ENCODE data around the gene PYGB.

PYGB gene

DNA sequence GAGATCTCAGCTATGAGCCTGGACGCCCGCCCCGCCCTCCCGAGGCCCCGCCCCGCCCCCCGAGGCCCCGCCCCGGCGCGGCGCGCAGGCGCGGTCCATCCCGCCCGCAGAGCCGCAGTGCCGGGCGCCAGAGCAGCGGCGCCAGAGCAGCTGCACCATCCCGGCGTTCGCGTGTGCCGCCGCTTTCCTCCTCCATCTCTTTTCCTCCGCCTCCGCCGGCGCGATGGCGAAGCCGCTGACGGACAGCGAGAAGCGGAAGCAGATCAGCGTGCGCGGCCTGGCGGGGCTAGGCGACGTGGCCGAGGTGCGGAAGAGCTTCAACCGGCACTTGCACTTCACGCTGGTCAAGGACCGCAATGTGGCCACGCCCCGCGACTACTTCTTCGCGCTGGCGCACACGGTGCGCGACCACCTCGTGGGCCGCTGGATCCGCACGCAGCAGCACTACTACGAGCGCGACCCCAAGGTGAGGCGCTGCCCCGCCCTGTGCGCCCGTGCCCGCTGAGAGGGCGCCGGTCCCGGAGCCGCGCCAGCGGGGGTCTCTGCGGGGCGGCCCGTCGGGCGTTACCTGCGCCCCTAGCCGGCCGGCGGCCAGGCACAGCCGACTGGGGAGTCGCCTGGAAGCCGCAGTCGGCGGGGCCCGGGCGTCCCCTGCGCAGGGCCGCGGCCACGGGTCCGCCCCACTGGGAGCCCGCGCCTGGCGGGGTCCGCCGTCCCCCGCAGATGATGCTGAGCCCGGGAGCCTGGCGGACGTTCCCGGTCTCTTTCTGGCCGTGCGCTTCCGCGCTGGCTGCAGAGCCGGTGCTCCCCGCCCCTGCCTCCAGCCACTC is at the start of gene PYGB:
PYGB (plus strand) TSS at position 130 of the 830 bp plus-strand sequence; CDS start at position 224, 94 bp downstream.
- H3K27ac ChIP-seq = peak within 1 kb of the TSS; percentile 91
- TF ChIP-seq, protein P1, sequence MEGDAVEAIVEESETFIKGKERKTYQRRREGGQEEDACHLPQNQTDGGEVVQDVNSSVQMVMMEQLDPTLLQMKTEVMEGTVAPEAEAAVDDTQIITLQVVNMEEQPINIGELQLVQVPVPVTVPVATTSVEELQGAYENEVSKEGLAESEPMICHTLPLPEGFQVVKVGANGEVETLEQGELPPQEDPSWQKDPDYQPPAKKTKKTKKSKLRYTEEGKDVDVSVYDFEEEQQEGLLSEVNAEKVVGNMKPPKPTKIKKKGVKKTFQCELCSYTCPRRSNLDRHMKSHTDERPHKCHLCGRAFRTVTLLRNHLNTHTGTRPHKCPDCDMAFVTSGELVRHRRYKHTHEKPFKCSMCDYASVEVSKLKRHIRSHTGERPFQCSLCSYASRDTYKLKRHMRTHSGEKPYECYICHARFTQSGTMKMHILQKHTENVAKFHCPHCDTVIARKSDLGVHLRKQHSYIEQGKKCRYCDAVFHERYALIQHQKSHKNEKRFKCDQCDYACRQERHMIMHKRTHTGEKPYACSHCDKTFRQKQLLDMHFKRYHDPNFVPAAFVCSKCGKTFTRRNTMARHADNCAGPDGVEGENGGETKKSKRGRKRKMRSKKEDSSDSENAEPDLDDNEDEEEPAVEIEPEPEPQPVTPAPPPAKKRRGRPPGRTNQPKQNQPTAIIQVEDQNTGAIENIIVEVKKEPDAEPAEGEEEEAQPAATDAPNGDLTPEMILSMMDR (IDR thresholded peaks at IDR 0.05) = peak; percentile 24
- peaks cover 16% of the 10 kb centered on the region for H3K27me3 ChIP-seq
- peaks cover 18 to 22% of the 10 kb centered on the region in 2 experiments for H3K4me1 ChIP-seq (ENCODE audit: control insufficient read depth in 1 of 2, insufficient read depth in 1 of 2, low read depth in 1 of 2, low read length in 1 of 2)
- no peaks in the 10 kb centered on the region for H3K36me3 ChIP-seq
- peak within 1 kb of the TSS; percentile 65 to 93 for H3K4me3 ChIP-seq (ENCODE audit: low read depth in 1 of 2, low read length in 1 of 2)
- no peaks in the 10 kb centered on the region for H3K9me3 ChIP-seq

DNA sequence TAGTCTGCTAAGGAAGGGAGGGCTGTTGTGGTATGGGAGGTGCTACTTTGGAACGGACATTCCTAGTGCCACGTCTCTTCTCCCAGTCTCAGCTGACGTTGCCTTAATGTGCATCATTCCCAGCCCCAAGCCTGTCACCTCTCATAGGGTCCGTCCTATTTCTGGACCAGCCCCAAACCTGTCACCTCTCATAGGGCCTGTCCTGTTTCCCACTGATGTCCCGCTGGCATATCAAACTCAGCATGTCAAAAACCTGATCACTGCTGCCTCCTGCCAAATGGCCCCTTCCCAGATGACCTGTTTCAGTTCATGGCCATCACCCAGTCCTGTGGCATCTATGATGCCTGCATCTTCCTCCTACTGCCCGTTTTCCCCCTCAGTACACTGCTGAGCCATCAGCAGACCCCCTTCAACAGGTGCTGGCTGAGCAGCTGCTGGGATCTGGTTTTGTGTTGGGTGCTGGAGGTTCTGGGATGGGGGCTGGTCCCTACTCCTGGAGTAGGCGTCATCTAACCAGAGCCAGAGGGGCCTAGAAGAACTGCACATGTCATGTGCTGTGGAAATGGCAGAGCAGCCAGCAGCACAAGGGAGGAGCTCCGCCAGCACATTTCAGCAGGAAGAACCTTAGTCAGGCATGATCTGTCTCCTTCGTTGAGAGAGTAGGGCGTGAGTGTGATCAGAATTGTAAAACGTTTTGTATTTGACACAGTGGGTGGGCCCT is 49.1 kb upstream of the PYGB start:
- peaks cover 20% of the 10 kb centered on the region for H3K27me3 ChIP-seq
- TF ChIP-seq, protein P1 (IDR thresholded peaks at IDR 0.05) = no peak
- H3K36me3 ChIP-seq = no peaks in the 10 kb centered on the region
- no peak overlapping the region for H3K27ac ChIP-seq
- H3K4me1 ChIP-seq (ENCODE audit: control insufficient read depth in 1 of 2, insufficient read depth in 1 of 2, low read depth in 1 of 2, low read length in 1 of 2) = peaks cover 10 to 14% of the 10 kb centered on the region in 2 experiments
- no peak overlapping the region for H3K4me3 ChIP-seq (ENCODE audit: low read depth in 1 of 2, low read length in 1 of 2)
- H3K9me3 ChIP-seq = no peaks in the 10 kb centered on the region

DNA sequence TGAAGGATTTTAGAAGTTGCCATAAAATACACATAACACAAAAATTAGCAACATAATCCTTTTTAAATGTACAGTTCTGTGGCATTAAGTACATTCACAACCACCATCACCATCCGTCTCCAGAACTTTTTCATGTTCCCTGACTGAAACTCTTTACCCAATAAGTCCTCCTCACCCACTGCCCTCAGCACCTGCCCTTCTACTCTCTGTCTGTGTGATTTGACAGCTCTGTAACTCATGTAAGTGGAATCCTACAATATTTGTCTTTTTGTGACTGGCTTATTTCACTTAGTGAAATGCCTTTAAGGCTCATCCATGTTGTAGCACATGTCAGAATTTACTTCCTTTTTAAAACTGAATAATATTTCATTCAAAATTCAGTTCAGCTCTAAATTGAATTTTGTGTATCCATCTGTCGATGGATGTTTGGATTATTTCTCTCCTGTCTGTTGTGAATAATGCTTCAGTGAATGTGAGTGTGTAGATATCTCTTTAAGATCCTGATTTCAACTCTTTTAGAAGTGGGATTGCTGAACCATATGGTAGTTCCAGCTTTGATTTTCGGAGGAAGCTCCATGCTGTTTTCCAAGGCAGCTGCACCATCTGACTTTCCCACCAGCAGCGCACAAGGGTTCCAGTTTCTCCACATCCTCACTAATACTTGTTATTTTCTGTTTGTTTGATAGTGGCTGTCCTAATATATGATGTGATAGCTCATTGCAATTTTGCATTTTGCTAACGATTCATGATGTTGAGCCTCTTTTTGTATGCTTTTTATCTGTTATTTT is 48.2 kb upstream of the PYGB start:
- TF ChIP-seq, protein P1 (IDR thresholded peaks at IDR 0.05) = no peak
- Histone ChIP-seq H3K27ac (no peak overlapping the region), H3K9me3 (no peaks in the 10 kb centered on the region), H3K36me3 (no peaks in the 10 kb centered on the region), H3K27me3 (peaks cover 20% of the 10 kb centered on the region), H3K4me1 (ENCODE audit: control insufficient read depth in 1 of 2, insufficient read depth in 1 of 2, low read depth in 1 of 2, low read length in 1 of 2) (peaks cover 10 to 14% of the 10 kb centered on the region in 2 experiments), H3K4me3 (ENCODE audit: low read depth in 1 of 2, low read length in 1 of 2) (no peak overlapping the region)

DNA sequence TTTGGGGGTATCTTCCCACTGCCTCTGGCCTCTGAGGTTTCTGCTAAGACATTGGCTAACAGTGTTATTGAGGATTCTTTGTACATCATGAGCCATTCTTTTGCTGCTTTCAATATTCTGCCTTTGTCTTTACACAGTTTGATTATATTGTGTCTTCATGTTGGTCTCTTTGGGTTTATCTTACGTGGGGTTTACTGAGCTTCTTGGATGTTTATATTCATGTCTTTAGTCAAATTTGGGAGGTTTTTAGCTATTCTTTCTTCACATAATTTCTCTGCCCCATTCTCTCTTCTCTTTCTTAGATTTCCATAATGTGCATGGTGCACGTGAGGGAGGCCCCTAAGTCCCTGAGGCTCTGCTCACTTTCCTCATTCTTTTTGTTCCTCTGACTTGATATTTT is 44.8 kb upstream of the PYGB start:
- Histone ChIP-seq H3K27ac (no peak overlapping the region), H3K27me3 (no peaks in the 10 kb centered on the region), H3K9me3 (no peaks in the 10 kb centered on the region)

DNA sequence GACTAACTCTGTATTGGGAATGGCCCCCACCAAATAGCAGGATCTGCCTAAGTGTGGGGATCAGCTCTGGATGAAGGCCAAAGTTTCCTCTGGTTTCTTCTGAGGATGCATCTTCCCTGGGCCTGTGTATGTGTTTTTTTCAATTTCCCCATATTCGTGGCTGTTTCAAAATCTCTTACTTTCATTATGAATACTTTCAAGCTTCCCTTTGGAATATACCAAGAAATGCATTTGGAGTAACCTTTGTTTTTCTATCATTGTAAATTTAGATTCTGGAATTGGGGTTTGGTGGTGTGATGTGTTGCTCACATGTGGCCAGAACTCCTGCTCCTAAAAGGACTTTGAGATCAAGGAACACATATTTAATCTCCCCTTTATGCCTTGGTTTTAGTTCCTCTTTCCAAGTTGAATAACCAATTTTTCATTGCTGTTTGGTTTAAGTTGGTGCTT is 44.0 kb upstream of the PYGB start:
- TF ChIP-seq, protein P1 (IDR thresholded peaks at IDR 0.05) = no peak
- no peaks in the 10 kb centered on the region for H3K9me3 ChIP-seq
- peak overlapping the region; percentile 38 for H3K27ac ChIP-seq
- H3K4me1 ChIP-seq (ENCODE audit: control insufficient read depth in 1 of 2, insufficient read depth in 1 of 2, low read depth in 1 of 2, low read length in 1 of 2) = no peaks in the 10 kb centered on the region
- no peaks in the 10 kb centered on the region for H3K36me3 ChIP-seq
- no peak overlapping the region for H3K4me3 ChIP-seq (ENCODE audit: low read depth in 1 of 2, low read length in 1 of 2)
- no peaks in the 10 kb centered on the region for H3K27me3 ChIP-seq

More for the DNA sequence above, 44.8 kb upstream of the PYGB start:
- H3K36me3 ChIP-seq = no peaks in the 10 kb centered on the region
- TF ChIP-seq, protein P1 (IDR thresholded peaks at IDR 0.05) = no peak
- H3K4me3 ChIP-seq (ENCODE audit: low read depth in 1 of 2, low read length in 1 of 2) = no peak overlapping the region
- H3K4me1 ChIP-seq (ENCODE audit: control insufficient read depth in 1 of 2, insufficient read depth in 1 of 2, low read depth in 1 of 2, low read length in 1 of 2) = no peaks in the 10 kb centered on the region
